ENCODE results near the gene RUBCNL.

Gene RUBCNL

DNA sequence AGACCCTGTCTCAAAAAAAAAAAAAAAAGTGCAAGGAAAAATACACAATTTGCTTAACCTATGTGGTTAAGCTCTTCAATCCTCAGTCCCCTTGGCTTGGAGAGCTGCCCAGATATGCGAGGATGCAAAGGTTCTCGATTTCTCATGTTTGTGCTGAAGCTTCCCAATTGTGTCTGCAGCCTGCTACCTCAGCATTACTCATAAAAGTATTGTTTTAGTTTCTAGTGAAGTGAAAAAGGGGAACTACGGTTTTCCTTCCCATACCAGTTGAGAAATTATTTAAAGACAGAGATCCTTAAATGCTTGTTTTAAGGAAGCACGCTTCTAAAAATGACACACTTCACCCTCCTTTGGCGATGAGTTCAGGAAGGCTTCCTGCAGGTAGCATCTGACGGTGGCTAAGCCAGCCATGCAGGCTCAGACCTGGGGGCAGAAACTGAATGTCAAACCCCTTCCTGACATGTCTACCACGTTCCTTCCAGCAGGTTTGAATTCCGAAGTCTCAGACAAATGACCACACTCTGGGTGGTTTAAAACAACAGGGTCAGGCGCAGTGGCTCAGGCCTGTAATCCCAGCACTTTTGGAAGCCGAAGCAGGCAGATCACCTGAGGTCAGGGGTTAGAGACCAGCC, 47.9 kb downstream of the RUBCNL start:
- DNase-seq = peak; percentile 88

DNA sequence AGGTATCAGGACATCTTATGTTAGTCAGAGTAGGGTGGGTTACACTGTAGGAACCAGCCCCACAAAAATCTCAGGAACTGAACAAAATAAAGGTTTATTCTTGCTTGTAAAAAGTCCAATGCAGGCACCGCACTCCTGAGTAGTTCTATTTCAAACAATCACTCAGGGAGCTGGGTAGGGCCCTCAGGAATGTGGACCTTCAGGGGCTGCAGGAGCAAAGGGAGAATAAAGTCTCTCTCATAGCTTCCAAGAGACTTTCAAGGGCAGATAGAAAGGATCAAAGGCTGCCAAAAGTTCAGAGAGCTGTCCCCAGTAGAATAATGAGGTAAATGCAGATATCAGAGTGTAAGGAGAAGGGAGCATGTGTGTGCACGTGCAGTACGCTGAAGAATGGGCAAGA, 49.4 kb downstream of the RUBCNL start:
- no peak for DNase-seq

DNA sequence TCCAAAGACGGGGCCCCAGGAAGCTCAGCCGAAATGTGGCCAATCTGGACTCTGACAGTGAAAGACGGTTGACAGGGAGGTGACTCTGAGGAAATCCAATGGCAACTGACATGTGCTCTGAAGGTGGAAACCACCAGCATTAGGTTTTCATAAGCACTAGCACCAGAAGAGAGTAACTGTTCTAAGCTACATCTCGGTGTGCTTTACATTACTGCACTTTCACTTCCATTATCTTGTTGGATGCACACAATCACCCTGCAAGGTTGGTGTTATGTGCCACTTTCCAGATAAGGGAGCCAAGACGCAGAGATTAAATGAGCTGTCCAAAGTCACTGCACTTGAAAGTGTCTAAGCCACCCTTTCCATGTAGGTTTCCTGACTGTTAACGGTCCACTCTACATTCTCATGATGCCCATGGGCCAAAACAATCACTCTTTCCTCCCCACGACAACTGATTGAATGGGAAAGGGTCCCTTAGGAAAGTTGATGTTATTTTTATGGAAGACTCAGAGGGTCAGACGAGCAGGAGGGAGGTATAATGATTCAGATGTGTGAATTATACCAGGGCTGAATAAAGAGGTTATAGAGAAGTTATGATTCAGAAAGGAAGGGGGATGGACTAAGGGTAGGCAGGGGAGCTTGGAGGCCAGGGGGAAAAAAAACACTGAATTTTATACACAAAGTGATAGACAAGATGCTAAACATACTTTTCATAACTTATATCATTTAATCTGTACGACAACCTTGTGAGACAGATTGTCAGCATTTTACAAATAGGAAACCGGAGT, 52.8 kb downstream of the RUBCNL start:
- no peak for DNase-seq

DNA sequence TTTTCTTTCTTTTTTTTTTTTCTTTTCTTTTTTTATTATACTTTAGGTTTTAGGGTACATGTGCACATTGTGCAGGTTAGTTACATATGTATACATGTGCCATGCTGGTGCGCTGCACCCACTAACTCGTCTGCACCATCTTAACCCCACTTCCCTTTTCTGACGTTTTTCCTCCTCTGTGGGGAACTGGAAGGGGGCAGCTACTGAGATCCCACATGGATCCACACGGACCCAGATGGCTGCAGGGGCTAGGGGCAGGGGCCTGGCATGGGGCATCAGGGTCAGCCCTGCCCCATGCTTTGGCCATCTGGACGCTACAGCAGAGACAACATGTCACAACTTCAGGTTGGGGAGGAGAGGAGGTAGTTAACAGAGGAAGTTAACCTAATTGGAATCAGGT, 54.3 kb downstream of the RUBCNL start:
- no peak for DNase-seq

DNA sequence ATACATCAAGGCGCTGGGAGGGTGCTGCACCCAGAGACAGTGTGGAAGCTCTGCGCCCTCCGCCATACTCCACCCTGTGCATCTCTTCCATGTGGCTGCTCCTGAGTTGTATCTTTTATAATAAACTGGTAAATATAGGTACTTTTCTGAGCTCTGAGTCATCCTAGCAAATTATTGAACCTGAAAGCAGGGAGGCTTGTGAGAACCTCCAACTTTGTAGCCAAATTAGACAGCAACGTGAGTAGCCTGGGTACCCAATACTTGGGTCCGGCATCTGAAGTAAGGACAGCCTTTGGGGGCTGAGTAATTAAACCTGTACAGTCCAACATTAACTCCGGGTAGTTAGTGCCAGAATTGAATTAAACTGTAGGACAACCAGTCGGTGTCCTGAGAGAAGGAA, 57.4 kb downstream of the RUBCNL start:
- no peak for DNase-seq

DNA sequence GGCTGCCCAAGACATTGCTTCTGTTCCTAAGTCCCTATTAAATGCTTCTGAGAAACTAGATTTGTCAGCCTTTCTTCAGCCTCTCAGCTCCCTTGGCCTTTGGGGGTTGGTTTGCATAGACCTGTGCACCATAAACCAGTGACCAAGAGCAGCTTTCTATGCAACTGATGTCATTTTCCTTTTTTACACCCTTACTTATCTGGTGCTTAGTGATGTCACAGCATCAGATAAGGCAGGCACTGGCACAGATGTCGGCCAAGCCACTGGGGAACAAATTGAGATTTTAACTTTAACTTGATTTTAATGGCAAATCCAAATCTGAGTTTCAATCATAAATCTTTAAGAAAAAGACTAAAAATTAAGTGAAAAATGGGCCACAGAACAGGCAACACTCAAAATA, 59.8 kb downstream of the RUBCNL start:
- DNase-seq = no peak

DNA sequence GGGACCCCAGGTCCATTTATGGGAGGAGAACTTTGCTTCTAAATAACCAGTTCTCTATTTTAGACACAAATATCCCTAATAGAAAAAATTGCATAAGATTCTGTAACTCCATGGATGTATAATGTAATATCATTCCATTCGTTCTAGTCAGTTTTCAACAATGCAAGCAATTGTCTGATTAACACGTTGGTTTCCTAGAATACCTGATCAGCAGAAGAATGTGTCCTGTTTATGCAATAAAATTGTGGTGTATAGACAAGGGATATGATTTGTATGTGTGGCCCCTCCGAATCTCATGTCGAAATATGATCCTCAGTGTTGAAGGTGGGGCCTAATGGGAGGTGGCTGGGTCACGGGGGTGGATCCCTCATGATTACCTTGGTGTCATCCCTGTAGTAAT, 62.1 kb downstream of the RUBCNL start:
- peak; percentile 50 for DNase-seq

DNA sequence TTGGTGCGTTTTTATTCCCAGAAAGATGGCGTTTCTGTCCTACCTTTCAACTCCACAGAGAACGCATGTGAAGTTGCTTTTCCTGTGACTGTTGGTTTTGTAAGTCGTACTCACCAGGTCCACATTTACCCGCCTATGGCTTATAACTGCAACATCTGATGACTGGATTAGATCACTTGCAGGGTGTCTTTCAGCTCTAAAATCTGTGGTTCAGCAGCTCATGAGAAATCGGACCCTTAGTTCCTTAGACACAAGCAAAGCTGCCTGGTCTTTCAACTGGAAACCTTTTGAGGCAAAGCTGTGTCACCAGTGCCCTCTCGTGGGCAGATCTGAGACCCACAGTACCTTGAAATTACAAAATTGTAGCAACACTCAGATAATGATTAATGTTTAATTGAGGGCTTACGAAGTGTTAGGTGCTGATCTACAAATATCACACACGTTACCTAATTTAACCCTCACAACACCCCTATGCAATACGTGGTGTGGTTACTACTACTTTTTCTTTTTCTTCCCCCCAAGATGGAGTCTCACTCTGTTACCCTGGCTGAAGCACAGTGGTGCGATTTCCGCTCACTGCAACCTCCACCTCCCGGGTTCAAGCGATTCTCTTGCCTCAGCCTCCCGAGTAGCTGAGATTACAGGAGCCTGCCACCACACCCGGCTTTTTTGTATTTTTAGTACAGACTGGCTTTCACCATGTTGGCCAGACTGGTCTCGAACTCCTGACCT, 65.4 kb downstream of the RUBCNL start:
- peak; percentile 65 for DNase-seq

DNA sequence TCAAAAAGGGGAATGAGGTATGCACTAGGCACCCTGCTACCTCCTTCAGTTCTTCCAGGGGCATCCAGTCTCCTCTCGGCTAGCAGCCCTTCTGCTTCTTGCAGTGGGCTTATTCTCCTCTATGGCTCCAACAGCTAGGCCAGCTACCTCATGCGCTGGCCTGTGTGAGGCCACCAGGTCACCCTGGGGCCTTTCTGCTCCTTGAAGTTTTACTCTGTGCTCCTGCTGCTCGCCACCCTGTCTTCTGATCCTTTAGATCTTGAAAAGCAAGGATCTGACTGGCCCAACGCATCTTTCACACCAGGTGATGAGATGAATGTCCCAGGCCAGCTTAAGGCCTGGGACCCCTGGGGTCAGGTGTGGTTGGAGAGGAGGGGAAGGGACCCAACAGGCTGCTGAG, 66.2 kb downstream of the RUBCNL start:
- DNase-seq = no peak

DNA sequence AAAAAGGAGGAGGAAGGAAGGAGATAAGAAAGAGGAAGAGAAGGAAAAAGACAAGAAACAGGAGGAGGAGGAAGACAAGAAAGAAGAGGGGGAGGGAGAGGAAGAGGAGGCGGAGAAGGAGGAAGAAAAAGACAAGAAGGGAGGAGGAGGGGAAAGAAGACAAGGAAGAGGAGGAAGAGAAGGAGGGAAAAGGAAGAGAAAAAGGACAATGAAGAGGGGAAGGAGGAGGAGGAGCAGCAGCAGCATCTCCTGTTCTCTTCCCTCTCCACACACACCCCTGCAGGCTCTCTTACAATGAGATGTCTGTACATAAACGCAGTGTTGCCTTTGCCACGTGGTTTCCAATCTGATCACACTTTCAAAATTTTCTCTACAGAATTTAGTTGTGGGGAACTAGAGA, 66.6 kb downstream of the RUBCNL start:
- no peak for DNase-seq

DNA sequence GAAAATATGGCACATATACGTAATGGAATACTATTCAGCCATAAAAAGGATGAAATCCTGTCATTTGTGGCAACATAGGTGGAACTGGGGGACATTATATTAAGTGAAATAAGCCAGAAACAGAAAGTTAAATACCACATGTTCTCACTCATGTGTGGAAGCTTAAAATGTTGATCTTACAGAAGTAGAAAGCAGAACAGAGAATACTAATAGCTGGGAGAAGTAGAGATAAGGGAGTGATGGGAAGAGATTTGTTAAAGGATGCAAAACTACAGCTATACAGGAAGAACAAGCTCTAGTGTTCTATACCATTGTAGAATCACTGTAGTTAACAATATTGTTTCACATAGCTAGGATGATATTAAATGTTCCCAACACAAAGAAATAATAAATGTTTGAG, 68.1 kb downstream of the RUBCNL start:
- no peak for DNase-seq

DNA sequence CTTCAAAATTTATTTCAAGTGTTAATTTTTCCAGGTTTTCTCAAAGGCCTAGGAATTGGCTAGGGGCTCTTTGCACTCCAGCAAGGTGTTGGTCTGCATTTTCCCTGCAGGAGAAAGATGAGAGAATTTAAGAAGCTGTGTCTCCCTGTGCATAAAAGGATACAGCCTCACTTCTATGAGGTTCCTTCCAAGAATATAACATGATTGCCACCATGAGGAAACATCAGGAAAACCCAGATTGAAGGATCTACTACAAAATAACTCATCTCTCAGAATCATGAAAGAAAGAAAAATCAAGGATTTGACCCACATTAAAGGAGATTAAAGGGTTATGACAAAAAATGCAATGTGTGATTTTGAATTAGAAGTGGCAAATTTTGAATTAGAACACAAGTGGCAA, 69.9 kb downstream of the RUBCNL start:
- DNase-seq = no peak

DNA sequence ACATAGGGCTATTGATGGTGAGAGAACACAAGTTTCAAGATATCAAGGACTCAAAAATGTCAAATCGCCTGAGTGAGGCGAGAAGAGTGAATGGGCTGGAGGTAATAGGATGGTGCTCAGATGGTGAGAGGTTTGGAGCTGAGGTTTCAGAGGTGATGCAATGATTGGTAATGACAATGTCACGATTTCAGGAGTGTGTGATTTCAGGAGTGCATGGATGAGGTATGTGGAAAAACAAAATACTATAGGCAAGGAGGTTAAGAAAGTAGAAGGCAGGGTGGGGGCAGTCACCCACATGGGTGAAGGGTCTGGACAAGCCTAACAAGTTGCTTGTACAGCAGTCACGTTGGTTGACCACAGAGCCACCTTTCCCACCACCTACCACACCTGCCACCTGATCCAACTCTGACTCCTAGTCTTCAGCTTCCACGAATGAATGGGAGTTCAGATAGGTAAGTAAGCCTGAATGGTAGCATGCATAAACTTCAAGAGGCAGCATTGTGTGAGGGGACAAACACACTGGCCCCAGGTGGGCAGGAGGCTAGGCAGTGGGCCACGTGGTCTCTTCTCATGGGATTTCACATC, 71.5 kb downstream of the RUBCNL start:
- no peak for DNase-seq

DNA sequence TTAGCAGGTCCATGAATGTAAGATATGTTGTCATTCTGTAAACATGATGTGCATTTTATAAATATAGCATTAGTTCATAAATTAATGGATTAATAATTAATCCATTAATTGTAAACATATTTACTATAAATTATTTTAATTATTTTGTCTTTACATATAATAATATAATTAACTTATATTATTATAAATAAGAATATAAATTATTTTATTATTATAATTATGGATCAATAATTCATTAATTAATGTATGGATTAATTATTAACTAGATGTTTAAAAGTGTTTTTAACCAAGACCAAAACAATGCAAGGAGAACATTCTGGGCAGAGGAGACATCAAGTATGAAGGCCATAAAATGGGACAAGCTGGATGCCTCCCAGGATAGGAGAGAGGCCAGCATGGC, 72.0 kb downstream of the RUBCNL start:
- no peak for DNase-seq

DNA sequence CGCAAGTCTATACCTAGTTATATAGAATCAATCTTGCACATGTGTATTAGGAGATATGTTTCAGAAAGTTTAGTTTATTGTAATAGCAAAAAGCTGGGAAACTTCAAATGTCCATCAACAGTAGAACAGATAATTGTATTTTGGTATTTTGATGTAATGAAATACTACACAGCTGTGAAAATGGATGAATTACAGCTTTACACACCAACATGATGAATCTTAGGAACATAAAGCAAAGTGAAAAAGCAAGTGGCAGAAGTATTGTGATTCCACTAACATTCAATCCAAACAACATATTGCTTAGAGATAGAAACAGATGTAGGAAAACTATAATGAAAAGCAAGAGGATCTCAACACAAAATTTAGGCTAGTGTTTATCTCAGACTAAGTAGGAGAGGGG, 72.5 kb downstream of the RUBCNL start:
- no peak for DNase-seq

DNA sequence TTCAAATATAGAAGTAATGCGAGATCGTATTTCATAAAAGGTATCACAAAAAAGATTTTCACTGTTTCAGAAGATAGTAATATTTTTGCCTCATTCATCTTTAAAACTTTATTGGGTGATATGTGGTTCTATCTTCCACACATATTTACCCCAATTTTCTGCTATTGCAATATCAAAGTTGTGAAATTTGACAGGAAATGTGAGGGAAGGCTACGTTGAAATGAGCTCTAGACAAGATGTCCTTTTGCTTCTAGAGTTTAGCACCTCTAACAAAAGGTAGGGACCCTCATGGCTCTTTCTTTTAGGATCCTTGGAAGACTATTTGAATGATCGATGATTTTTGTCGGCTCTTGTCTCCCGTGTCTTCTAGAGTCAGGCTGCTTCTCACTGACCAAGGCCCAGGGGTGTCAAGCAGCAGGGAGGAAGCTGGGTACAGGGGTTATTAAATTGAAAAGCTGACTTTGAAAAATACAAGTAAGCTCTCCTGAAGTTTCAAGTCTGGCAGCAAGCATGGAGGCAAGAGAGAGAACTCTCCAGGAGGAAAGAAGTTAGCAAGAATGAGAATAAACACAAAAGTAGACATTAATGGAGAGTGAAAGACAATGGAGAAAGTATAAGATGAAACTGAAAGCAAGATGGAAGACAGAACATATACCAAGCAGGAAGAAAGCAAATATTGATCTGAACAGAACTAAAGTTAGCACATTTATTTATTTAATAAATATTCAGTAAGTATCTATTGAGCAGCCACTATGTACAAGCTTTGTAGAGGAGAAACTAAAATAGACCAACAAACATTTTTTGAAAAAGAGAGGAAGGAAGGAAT, 73.4 kb downstream of the RUBCNL start:
- DNase-seq = no peak

DNA sequence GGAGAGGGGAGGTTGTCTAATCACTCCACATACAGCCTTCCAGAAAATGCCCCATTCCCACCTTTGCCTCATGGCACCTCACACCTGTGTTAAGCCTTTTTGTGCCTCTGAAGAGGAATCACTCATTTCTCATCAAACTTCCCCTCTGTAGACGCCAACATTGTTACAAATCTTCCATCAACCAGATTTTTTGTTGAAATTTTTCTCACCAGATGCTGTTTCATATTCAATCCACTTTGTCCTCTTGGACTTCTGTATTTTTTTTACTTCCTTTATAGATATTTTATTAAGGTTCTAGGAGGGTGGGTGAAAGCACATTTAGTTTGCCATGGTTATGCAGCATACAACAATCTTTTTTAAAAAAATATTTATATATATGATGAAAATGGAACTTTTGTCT, 74.0 kb downstream of the RUBCNL start:
- no peak for DNase-seq

DNA sequence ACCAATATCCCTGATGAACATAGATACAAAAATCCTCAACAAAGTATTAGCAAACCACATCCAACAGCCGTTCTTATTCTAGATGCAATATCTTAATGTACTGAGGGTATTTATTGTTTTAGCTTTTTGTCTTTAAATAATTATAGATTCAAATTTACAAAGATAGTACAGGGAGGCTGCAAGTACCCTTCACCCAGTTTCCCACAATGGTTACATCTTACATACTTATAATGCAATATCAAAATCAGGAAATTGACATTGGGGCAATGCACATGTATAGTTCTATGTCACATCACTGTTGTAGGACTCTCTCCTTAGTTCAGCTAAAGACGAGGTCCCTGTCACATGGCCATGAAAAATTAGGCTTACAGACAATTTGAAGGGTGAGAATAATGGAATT, 75.8 kb downstream of the RUBCNL start:
- DNase-seq = no peak

DNA sequence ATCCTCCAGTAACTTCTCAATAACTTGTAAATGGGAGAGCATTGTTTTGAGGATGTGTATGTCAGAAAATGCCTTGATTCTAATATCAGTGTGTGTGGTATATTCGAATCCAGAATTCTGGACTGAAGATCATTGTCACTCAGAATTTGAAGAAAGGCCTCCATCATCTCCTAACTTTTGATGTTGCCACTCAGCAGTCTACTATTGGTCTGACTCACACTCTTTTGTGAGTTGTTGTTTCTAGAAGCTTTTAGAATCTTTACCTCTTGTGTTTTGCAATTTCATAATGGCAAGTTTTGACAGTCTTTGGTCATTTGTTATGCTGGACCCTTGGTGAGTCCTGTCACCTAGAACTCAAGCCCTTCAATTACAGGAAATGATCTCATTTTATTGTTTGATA, 77.0 kb downstream of the RUBCNL start:
- no peak for DNase-seq

DNA sequence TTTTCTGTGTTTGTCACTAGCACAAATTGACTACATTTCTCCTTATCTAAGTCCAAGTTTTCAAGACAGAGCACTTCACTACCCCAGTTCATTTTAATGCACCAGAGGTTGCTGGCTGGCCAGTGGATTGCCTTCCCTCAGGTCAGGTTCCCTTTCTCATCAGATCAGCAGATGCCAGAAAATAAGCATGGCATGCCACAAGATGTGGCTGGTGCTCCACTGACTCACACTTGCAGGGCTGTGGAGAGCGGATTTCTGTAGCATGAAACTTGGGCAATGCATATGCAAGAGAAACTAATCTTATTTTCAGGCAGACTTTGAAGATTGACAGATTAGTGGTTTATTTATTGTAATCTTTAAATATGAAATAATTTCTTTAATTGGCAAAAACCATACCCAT, 79.5 kb downstream of the RUBCNL start:
- DNase-seq = no peak

DNA sequence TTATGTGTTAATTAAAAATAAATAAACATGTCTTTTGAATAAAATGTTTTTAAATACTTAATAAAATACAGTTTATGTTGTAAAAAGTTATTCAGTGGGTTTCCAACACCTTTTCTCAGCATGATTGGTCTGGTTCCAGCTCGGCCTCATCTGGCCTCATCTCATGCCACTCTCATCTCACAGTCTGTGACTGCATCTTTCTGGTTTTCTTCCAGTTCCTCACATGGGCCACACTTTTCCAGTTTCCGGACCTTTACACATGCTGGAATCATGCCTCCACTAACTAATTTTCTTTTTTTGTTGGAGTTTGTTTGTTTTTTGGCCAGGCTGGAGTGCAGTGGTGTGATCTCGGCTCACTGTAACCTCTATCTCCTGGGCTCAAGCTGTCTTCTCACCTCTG, 82.5 kb downstream of the RUBCNL start:
- DNase-seq = no peak

DNA sequence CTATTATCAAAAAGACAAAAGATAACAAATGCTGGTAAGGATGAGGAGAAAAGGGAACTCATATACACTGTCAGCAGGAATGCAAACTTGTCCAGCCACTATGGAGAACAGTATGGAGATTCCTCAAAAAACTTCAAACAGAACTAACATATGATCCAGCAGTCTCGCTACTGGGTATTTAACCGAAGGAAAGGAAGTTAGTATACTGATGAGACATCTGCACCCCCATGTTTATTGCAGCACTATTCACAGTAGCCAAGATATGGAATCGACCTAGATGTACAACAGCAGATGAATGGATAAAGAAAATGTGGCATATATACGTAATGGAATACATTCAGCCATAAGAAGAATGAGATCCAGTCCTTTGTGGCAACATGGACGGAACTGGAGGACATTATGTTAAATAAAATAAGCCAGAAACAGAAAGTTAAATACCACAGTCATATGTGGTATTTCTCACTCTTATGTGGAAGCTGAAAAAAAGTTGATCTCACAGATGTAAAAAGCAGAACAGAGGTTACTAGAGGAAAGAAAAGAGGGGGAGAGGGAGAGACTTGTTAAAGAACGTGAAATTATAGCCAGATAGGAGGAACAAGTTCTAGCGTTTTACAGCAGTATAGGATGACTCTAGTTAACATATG, 83.2 kb downstream of the RUBCNL start:
- no peak for DNase-seq

Measured in fibroblast of skin of back (primary cell).